HL-60/S4 (cell line): ENCODE data around the gene NDUFA9.

Experiments used
- in situ Hi-C: fragments of 300-500 bp; cut with MboI; formaldehyde crosslinking; loops from 2 replicates; pipeline ENCODE4 v1.14.3; 2022; ENCODE audit warnings: low sequenced_read_pairs

Gene NDUFA9

DNA sequence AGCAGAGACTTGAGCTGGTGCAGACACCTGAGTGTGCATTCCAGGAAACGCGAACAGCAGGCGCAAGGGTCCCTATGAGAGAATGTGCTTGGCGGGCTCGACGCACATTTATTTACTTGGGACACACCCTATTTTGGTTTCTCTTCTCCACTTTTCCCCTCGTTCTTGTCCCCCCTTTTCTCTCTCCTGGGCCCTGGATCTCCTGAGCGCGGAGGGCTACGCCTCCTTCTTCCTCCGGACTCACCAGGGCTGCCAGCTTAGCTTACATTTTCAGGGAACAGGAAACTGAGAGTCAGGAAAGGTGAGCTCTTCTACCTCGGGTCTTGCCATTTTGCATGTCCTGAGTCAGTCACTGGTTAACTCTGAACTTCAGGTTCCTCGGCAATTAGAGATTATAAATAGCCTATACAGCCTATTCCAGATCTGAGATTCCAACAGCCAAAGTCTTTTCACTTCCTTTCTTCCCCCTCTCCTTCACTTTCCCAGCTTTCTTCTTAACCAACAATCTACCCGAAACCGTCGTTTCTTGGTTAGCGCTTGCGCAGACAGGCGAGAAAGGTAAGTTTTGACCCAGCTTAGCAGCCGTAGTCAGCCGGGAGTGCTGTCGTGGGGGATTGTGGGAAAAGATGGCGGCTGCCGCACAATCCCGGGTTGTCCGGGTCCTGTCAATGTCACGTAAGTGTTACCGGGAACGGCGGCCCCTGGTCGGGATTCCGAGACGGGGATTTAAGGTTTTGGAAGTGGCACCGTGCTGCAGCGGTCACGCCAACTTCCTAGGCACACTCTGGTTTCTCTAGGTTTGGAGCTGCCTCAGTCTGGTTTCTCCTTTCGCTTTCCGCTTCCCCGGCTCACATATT lies at the start of gene NDUFA9, which contains the start of gene AKAP3:
Gene NDUFA9 (plus strand): TSS at position 614 of the 857 bp plus-strand sequence. CDS start 13 bp downstream, at position 627.
Gene AKAP3 (minus strand): TSS at position 551 of the 857 bp plus-strand sequence. CDS start 10,855 bp downstream, outside the sequence.
- in situ Hi-C loops: no loop called here

DNA sequence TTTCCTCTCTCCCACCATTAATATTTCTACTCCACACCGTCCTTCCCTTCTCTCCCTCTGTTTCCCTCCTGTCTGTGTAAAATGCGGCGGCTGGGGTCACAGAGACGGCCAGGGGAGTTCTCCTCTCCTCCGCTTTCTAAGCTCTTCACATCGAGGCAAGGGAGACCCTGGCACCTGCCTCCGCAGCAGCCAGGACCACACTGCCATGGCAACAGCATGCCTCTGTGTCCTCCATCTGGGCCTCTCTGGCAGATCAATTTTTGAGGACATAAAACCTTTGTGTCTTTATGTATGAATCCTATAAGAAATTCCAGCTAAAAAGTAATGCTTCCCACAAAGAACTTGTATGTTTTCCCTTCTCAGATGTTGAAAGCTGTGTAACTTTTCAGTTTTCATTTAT lies 45.5 kb upstream of the NDUFA9 start:
- in situ Hi-C loops: no loop called here

DNA sequence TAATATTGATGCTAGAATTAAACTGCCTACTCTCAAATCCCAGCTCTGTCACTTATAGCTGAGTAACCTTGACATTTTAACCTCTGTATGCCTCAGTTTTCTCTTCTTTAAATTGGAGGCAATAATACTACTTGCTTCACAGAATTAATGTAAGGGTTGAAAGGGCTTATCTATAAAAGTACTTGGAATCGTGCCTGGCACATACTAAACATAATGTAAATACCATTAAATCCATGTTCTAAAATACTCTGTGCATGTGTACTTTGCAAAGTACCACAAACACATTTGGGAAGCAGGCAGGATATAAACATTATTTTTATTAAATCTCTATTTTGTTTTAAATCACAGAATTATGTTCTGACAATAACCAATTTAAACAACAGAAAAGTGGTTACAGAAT lies 45.0 kb upstream of the NDUFA9 start:
- in situ Hi-C loops: no loop called here

DNA sequence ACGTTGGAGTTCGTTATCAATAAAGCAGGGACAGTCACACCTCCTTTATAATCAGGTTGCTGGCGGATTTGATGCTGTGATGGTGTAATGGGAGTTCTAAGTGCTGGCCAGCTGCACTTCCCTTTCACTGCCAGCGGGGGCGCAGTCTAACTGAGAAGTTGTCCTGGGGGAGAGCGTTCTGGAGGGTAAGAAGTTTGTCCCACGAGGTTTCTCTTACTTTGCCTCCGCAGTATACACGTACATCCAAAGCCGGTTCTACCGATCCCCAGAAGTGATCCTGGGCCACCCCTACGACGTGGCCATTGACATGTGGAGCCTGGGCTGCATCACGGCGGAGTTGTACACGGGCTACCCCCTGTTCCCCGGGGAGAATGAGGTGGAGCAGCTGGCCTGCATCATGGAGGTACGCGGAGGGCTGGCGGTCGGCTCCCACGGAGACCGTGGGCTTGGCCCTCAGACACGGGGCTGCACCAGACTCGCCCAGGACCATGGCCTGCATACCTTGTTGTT lies 44.2 kb upstream of the NDUFA9 start:
- in situ Hi-C loops: no loop called here

DNA sequence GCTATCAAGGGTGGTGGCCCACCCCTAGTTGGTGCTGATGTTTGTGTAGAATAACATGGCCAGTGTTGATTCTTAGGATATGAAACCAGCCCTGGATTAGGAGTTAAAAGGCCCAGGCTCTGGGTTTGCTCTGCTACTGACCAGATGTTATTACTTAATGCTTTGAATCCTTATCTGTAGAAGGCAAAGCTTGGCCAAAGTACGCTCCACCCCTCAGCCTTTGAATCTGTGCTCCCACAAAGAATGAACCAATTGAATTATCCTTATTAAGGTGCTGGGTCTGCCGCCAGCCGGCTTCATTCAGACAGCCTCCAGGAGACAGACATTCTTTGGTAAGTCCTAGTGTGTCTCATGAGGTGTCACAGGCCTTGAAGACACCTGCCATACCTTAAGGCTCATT lies 41.9 kb upstream of the NDUFA9 start:
- in situ Hi-C loops: no loop called here

DNA sequence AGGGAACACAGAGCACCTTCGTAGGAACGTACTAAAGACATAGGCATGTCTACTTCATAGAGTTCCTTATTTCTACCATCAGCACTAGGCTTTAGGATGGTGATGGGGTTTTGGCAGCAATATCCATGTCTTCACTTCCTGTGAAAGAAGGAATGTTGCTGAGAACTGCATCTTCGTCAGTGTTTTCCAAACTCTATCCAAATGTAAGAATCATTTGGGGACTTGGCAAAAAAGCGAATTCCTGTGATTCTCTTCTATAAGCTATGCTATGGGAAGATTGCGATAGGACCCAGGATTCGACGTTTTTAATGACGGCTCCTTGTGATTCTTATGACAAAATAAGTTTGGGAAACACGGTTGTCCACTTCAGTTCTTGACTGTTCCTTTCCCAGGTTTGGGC lies 39.8 kb upstream of the NDUFA9 start:
- in situ Hi-C loops: no loop called here

DNA sequence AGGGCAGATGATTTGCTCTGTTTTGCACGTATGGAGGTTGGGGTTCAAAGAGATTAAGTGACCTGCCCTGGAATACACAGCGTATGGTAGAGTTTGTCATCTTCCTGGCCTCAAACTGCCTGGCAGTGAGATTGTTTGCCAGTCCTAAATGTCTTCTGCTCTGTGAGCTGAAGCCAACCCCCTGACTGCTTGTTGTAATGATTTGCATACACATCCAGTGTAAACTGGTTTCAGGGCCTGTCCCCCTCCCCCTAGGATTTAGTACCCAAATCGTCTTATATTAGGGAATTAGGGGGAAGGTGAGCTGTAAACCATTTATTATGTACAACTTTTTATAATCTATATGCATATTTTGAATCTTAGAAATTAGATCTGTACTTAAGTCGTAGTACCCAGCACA lies 38.4 kb upstream of the NDUFA9 start:
- in situ Hi-C loops: no loop called here

DNA sequence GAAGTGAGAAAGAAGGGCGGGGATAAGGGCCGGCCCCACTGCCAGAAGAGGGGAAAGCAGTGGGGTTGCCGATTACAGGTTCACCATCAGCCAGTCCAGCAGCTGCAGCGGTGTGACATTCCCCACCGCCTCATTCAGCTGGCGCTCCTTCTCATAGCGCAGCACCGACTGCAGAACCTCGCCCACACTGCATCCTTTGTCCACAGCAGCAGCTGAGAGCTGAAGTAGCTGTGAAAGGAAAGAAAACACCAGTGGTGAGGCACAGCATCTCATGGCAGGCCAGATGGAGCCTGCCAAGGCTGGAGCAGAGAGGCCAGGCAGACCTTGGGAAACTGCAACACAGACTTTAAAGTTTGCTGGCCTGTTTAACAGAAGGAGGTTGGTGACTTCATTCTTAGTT lies 33.2 kb upstream of the NDUFA9 start:
- in situ Hi-C loops: no loop called here

DNA sequence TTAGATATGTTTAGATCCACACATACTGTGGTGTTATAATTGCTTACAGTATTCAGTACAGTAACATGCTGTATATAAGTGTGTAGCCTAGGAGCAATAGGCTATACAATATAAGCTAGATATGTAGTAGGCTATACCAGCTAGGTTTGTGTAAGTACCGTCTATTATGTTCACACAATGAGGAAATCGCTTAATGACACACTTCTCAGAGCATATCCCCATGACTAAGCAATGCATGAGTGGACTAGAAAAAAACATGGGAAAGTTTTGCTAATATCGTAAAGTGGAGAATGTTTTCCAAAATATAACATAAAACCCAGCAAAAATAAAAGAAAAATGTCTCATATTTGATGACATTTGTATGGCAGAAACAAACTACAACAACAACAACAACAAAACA lies 27.4 kb upstream of the NDUFA9 start:
- in situ Hi-C loops: no loop called here

DNA sequence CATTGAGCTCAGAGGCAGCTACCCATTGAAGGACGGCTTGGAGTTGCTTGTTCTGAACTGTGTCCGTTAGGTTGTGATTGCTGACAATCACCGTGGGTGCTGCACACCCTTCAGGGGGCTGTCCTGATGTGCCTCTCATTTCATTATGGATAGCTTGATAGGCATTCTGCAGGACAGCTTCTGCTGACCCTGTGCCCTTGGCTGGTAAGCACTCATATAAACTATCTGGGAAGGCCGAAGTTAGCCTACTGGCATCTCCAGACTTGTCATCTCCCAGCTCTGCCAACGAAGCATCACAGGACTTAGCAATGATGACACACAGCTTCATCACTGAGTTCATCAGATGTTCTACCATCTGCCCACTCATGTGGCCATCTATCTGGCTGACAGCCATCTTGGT lies 22.4 kb upstream of the NDUFA9 start:
- in situ Hi-C loops: no loop called here

DNA sequence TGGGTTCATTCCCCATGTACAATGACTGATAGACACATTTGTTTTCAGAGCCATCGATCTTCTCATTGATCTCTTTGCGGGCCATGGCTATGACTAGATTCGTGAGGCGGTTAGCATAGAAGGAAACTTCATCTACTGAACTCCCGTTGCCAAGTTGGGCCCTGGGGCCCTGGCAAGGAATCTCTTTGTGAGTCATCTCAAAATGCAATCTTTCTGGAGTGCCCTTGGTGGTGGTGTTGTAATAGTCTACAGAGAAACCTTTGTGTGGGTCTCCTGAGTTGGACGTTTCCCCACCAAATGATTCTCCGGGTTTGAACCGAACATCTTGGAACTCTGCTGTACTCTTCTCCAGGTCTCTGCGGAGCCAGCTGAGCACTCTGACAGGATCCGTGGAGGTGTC lies 20.5 kb upstream of the NDUFA9 start:
- in situ Hi-C loops: no loop called here

DNA sequence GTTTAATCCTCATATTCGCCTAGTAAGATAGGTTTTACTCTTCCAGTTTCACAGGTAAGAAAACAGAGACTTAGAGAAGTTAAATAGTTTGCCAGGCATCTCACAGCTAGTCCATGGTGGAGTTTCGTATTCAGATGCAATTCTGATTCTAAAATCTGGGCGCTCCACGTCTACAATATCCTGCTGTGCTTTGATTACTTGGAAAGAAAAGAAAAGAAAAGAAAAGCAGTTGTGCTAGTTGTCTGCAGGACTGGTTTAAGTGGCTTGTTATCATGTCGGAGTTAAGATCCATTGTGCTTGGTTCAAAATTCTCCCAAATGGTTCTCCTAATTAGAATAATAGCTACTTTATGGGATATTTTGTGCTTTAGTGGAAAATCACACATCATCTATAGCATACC lies 18.7 kb upstream of the NDUFA9 start:
- in situ Hi-C loops: no loop called here

DNA sequence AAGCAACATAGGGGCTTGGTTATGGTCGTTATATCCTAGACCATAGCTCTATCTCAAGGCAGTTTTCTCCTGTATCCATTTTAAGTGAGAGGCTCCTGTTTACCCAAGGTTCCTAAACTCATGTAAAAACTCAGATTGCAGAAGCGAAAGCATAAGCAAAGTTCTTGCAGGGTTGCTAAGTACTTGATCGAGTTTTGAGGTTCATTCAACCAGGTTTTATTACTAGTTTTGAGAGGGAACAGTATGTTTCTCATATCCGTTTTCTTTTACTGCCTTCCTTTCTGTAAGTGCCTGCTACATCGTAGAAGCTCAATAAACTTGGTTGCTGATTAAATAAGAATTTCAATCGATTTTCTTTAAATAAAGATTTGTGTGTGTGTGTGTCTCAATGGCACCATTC lies 5.2 kb upstream of the NDUFA9 start:
- in situ Hi-C loops: no loop called here

DNA sequence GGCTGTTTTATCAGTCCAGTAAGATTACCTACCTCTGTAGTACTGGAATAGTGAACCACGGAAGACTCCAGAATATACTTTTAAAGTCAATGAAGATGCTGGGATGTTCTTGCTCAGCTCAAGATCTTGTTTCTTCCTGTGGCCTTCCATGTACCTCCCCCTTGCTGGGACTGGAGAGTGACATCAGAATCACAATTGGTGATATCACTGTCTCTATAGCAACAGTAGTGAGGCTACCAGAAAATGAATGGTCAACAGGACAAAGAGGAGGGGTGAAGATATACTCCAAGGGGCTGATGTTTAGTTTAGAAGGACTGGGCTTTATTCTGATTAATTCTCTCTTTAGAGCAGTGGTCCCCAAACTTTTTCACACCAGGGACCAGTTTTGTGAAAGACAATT lies 3.9 kb upstream of the NDUFA9 start:
- in situ Hi-C loops: no loop called here

DNA sequence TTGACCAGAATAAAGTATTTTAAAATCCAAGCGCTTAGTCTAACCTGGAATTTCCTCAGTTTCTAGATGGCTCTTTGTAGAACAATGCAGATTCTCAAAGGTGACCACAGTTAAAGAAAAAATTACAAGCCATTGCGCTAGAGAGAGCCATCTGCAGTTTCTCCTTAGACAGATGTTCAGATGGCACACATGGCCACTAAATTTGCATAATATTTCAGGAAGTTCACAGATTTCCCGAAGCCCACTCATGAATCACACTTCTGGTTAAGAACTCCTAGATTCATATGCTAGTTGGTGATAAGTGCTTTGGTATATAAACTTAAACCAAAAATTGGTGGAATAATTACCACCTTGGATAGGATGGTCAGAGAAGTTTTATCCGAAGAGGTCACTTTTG lies 812 bp upstream of the NDUFA9 start:
- in situ Hi-C loops: no loop called here

DNA sequence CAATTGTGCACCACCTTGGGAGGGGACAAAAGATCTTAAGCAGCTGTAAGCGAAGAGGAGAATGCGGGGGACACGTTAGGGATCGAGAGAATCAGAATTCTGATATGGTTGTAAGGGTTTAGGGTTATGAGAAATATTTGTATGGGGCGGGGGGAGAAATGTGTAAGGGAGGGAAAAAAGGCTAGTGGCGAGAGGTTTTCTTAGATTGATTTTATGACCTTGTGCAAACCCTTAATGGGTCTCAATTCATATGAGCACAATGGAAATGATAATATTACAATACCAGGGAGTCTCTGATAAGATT lies 396 bp downstream of the NDUFA9 start:
- in situ Hi-C loops: no loop called here

DNA sequence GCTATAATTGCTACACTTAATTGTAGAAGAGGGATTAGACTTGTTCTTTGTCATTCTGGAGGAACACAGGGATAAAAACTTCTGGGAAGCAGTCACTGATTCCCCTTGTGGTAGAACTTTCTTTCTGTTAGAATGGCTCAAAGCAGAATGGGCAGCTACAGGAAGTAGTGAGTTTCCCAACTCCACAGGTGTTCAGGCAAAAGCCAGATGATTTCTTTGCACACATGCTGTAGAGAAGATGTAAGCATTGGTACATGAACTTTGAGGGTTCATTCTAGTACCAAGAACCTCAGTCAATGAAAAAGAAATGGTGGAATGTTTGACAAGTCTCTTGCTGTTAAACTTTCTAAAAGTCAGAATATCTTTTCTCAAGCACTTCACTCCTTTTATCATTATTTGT lies 4.3 kb downstream of the NDUFA9 start:
- in situ Hi-C loops: no loop called here

DNA sequence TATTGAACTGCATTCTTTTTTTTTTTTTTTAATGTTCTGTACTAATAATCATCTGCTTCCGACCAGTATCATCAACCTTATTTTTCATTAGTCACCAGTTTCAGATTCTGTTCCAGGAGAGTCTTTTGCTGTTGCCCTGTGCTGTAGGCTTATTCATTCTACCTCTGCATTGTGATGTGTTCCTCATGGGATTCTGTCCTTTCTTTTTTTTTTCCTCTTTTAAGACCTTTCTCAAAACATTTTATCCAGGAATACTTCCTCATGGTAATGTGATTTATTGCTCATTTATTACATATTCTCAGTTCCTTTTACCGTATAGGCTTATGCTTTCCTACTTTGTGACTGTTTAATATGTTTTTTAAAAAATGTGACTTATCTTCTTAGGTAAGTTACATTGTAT lies 4.8 kb downstream of the NDUFA9 start:
- in situ Hi-C loops: no loop called here

DNA sequence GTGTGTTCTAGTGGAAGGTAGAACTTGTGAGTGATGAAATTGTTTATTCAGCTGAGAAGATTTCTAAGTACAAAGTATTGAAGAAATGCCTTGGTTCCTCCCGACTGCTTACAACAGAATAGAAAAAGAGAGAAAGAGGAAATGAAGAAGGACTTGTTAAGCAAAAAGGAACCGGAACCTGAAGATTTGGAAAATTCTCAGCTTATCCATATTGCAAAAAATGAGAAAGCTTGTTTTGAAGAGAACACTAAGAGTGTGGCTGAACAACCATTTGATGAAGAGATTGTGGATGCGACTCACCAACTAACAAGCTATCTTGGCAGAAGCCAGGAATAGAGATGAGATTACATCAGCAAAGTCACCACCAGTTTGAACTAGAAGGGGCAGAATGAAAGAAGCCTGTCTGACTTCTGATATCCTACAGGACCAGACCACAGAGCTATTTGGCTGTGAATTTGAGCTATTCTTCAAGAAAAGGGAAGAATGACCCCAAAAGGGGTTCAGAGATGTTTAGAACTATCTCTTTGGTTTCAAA lies 15.1 kb downstream of the NDUFA9 start:
- in situ Hi-C loops: no loop called here

DNA sequence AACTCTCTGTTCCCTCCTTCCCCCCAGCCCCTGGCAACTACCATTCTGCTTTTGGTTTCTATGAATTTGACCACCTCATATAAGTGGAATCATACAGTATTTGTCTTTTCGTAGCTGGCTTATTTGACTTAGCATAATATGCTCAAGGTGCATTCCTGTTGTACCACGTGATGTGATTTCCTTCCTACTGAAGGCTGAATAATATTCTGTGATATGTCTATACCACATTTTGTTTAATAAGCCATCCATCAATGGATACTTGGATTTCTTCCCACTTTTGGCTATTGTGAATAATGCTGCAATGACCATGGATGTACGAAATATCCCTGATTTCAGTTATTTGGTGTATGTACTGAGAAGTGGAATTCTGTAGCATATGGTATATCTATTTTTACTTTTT lies 16.3 kb downstream of the NDUFA9 start:
- in situ Hi-C loops: no loop called here

DNA sequence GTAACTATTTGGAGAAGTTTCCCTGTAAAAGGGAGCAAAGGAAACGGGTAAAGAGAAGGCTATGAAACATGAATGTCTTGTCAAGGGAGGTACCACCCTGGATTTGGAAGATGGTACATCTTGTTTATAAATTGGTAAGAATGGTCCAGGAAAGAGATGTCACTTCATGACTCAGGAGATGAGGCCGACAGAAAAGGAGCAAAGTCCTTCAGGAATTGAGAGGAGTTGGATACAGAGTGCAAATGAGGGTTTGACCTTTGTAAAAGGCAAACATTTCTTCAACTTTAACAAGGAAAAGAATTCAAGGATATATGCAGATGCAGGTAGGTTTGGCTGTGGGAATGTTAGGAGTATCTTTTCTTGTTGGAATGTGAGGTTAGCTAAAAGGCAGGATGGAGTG lies 30.8 kb downstream of the NDUFA9 start:
- in situ Hi-C loops: no loop called here

DNA sequence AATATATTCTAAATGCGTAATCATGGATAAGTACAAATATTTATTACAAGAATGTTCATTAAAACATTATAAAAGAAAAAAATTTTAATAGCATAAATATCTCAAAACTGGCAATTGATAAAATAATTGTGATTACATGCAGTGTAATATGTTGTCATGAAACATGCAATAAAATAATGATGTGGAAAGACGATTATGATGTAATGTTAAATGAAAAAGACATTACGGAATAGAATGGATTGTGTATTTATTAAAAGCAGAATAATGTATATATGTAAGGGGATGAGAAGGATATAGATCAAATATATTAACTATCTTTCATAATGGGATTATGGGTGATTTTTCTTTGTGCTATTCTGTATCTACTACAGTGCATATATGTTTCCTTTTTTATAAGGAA lies 32.8 kb downstream of the NDUFA9 start:
- in situ Hi-C loops: no loop called here

DNA sequence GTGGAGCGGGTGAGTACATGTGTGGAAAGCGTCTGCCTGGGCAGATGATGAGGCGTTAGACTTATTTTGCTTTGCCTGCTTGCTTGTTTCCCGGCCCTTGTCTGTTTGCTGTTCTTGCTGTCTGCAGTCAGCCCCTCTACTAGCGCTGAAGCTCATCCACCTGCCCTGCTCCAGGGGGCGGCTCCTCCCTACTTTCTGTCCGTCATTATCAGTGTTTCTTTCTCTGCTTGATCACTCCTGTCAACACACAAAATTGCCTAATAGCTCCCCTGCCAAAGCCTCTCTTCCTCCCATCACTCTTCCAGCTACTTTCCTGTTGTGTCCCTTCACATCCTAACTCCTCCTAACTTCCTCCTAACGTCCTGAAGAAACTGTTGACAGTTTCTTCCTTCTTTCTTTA lies 36.4 kb downstream of the NDUFA9 start:
- in situ Hi-C loops: no loop called here
